Measurements from ENCODE around the gene REM2. TPM values are rescaled to one million over a fixed set of nuclear protein-coding genes. Genes with fewer than 3 reads are reported as not detected.

The REM2 gene
- total RNA-seq, 1 donor from 2014 or later = 3.0 TPM

DNA sequence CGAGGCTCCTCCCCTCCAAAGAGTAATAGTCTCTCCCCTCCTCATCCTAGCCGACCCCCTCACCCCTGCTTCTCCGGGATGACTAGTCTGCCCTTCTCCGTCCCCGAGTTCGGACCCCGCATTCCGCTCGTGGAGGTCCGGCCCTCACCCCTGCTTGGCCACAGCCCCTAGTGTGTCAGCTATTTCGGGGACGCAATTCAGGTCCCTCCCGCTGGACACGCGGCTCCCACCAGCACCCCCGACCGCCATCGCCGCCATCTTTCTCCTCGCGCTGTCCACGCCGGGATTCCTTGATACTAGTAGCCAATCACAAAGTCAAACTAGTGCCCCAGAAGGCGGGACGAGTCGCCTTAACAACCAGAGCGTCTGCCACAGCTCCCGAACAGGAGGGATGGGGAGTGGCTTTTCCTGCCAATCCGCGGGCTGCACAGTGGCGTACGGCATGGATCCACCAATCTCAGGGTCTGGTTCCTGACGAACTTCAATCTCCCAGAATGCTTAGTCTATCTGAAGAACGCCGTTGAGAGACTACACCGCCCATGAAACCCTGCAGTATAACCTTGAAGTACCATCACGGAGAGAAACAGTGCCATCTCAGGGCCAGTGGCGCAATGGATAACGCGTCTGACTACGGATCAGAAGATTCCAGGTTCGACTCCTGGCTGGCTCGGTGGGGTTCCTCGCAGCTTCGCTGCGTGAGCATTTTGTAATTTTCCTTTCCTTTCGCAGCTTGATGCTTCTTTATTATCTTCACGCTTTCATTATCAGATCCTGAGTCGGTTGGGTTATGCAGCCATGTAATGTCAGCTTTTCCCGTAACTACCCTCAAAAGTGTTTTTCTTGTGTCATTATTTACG, 46.3 kb downstream of the REM2 start, which contains the start of gene PRMT5:
PRMT5 (minus strand) TSS at position 273 of the 857 bp plus-strand sequence; CDS start at position 258, 15 bp downstream.
- H3K4me1 Mint-ChIP-seq = no peaks in the 10 kb centered on the region
- no peaks in the 10 kb centered on the region for H3K27me3 Mint-ChIP-seq (ENCODE audit: low read depth)
- TF ChIP-seq, protein P1, sequence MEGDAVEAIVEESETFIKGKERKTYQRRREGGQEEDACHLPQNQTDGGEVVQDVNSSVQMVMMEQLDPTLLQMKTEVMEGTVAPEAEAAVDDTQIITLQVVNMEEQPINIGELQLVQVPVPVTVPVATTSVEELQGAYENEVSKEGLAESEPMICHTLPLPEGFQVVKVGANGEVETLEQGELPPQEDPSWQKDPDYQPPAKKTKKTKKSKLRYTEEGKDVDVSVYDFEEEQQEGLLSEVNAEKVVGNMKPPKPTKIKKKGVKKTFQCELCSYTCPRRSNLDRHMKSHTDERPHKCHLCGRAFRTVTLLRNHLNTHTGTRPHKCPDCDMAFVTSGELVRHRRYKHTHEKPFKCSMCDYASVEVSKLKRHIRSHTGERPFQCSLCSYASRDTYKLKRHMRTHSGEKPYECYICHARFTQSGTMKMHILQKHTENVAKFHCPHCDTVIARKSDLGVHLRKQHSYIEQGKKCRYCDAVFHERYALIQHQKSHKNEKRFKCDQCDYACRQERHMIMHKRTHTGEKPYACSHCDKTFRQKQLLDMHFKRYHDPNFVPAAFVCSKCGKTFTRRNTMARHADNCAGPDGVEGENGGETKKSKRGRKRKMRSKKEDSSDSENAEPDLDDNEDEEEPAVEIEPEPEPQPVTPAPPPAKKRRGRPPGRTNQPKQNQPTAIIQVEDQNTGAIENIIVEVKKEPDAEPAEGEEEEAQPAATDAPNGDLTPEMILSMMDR (conservative IDR thresholded peaks at IDR 0.05) = no peak
- no peak within 1 kb of the TSS for H3K4me3 Mint-ChIP-seq
- peaks cover 2% of the 10 kb centered on the region for H3K36me3 Mint-ChIP-seq (ENCODE audit: low read depth)
- no peaks in the 10 kb centered on the region for H3K9me3 Mint-ChIP-seq
- peak within 1 kb of the TSS; percentile 92 for H3K27ac Mint-ChIP-seq (ENCODE audit: unreplicated experiment)
- DNase-seq (ENCODE audit: low read depth, low spot score) = peak; percentile 99

DNA sequence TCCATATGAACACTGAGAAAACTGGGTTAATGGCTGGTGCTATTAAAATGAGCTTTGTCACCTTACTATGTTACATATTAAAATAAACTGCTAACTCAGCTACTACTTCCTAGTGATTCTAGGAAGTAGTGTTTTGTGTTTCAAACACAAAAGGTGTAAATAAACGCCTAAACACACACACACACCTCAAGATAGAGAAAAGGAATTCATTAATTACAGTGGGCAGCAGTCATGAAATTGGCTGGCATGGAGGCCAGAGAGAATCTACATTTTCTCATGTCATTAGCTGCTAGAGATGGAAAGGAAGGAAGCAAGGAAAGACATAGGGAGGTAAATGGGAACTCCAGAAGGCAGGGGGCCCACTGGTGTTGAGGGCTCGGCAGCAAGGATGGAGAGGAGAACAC, 46.9 kb downstream of the REM2 start:
- no peaks in the 10 kb centered on the region for H3K4me1 Mint-ChIP-seq
- H3K36me3 Mint-ChIP-seq (ENCODE audit: low read depth) = no peaks in the 10 kb centered on the region
- H3K4me3 Mint-ChIP-seq = no peak overlapping the region
- no peaks in the 10 kb centered on the region for H3K9me3 Mint-ChIP-seq
- no peaks in the 10 kb centered on the region for H3K27me3 Mint-ChIP-seq (ENCODE audit: low read depth)
- TF ChIP-seq, protein P1 (conservative IDR thresholded peaks at IDR 0.05) = no peak
- no peak overlapping the region for H3K27ac Mint-ChIP-seq (ENCODE audit: unreplicated experiment)
- no peak for DNase-seq (ENCODE audit: low read depth, low spot score)

DNA sequence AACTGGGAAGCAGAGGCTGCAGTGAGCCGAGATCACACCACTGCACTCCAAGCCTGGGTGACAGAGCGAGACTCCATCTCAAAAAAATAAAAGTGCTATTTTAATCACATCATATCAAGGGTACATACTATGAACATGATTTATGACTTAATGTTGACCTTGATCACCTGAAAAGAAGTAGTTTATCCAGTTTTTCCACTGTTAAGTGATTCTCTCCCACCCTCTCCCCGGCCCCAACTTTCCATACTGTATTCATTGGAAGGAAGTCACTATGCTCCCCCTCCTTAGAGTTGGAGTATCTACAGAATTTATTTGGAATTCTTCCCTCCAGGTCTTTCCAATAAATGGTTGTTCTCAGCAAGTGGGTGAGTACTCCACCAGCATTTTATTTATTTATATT, 49.1 kb downstream of the REM2 start:
- H3K4me3 Mint-ChIP-seq = no peak overlapping the region
- no peaks in the 10 kb centered on the region for H3K9me3 Mint-ChIP-seq
- H3K27ac Mint-ChIP-seq (ENCODE audit: unreplicated experiment) = no peak overlapping the region
- TF ChIP-seq, protein P1 (conservative IDR thresholded peaks at IDR 0.05) = no peak
- no peaks in the 10 kb centered on the region for H3K36me3 Mint-ChIP-seq (ENCODE audit: low read depth)
- no peaks in the 10 kb centered on the region for H3K27me3 Mint-ChIP-seq (ENCODE audit: low read depth)
- no peak for DNase-seq (ENCODE audit: low read depth, low spot score)
- no peaks in the 10 kb centered on the region for H3K4me1 Mint-ChIP-seq

DNA sequence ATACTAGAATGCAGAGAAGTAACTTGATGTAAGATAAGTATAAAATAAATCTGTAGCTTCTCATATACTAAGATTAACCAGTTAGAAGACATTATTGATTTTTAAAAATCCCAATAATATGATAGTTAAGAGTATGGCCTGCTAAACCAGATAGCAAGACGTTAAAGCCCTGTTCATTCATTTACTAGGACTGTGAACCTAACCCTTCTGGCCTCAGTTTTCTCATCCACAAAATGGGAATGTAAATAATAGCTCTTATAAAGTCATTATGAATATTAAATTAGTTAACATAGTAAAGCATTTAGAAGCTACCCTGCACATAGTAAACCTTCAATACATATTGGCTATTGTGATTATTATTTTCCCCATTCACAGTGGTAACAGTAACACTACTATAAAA, 52.1 kb downstream of the REM2 start:
- DNase-seq (ENCODE audit: low read depth, low spot score) = no peak
- no peaks in the 10 kb centered on the region for H3K4me1 Mint-ChIP-seq
- H3K27me3 Mint-ChIP-seq (ENCODE audit: low read depth) = no peaks in the 10 kb centered on the region
- no peaks in the 10 kb centered on the region for H3K9me3 Mint-ChIP-seq
- H3K27ac Mint-ChIP-seq (ENCODE audit: unreplicated experiment) = no peak overlapping the region
- H3K36me3 Mint-ChIP-seq (ENCODE audit: low read depth) = peaks cover 3% of the 10 kb centered on the region
- TF ChIP-seq, protein P1 (conservative IDR thresholded peaks at IDR 0.05) = no peak
- H3K4me3 Mint-ChIP-seq = no peak overlapping the region

Other genes with a start within 250 kb of the REM2 start
- gene OR6J1, start 238.9 kb upstream of the REM2 start, total RNA-seq = not detected in 2 replicates
- 121 and 125 TPM in 2 replicates for gene OXA1L, start 116.5 kb upstream of the REM2 start, total RNA-seq
- gene SLC7A7, start 67.8 kb upstream of the REM2 start, total RNA-seq = 0.54 and 0.64 TPM in 2 replicates
- 117 and 137 TPM in 2 replicates for gene MRPL52, start 53.3 kb upstream of the REM2 start, total RNA-seq
- gene MMP14, start 46.6 kb upstream of the REM2 start, total RNA-seq = 63.2 and 68.6 TPM in 2 replicates
- gene LRP10, start 11.5 kb upstream of the REM2 start, total RNA-seq = 14.3 and 16.3 TPM in 2 replicates
- 103 and 110 TPM in 2 replicates for gene RBM23, start 35.9 kb downstream of the REM2 start, total RNA-seq
- 134 and 136 TPM in 2 replicates for gene PRMT5, start 46.2 kb downstream of the REM2 start, total RNA-seq
- 58.7 and 62.7 TPM in 2 replicates for gene HAUS4, start 73.9 kb downstream of the REM2 start, total RNA-seq
- 32.8 and 33.1 TPM in 2 replicates for gene AJUBA, start 99.3 kb downstream of the REM2 start, total RNA-seq
- 11.5 and 13.6 TPM in 2 replicates for gene C14orf93, start 126.9 kb downstream of the REM2 start, total RNA-seq
- gene PSMB5, start 151.7 kb downstream of the REM2 start, total RNA-seq = 199 and 215 TPM in 2 replicates
- not detected in 2 replicates for gene PSMB11, start 159.0 kb downstream of the REM2 start, total RNA-seq
- 33.7 and 37.2 TPM in 2 replicates for gene CDH24, start 174.3 kb downstream of the REM2 start, total RNA-seq
- gene ACIN1, start 211.9 kb downstream of the REM2 start, total RNA-seq = 350 and 352 TPM in 2 replicates
- gene C14orf119, start 212.3 kb downstream of the REM2 start, total RNA-seq = 46.1 and 48.6 TPM in 2 replicates
- gene CIROP, start 221.8 kb downstream of the REM2 start, total RNA-seq = not detected in 2 replicates
- gene CEBPE, start 236.0 kb downstream of the REM2 start, total RNA-seq = not detected in 2 replicates

Data from neural crest cell (in vitro differentiated cells).